Activated CD8-positive, alpha-beta memory T cell treated with anti-CD3 and anti-CD28 coated beads for 48 hours (primary cell): ENCODE data around the gene TEX13A.
"Not testable (repeated sequence)": the region's sequence is repeated elsewhere in the genome, so short reads cannot be mapped to it uniquely, and the experiment has no call there.

Source experiments
- DNase-seq, 3 experiments: peaks; one replicate each; pipeline ENCODE4 v3.0.0-alpha.2; 2020; ENCODE audit warnings: low read depth in 2 of 3, low spot score in 2 of 3

The TEX13A gene, protein sequence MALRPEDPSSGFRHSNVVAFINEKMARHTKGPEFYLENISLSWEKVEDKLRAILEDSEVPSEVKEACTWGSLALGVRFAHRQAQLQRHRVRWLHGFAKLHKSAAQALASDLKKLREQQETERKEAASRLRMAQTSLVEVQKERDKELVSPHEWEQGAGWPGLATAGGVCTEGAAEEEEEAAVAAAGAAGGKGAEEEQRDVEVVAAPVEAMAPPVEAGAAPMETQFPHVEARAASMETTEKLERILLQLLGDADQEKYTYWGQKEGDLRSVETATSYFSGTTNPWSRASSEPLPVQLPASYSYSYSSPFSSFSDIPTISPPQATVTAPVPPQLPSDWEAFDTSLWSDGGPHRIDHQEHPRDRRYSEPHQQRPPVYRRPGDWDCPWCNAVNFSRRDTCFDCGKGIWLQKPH

DNA sequence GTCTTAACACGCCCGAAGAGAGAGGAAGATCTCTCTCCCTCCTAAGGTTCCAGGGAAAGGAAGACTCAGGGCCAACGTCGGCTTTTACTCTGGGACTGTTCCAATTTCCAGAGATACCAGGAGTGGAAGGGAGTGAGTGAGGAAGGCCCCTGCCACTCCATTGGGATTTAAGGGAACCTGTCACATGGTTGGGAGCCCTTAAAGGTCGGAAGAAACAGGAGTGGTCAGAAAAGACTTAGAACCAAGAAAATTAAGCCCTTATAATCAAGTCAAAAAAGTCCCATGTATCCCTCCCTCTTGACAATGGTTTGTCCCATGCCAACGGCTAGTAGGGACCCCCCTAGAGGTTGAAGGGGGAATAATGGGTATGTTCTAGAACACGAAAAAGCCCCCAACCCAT is at the start of gene TEX13A:
TEX13A (minus strand) TSS at position 59 of the 400 bp plus-strand sequence. CDS start 297 bp downstream, outside the sequence.
- DNase-seq, result no peak

GRCh38 chrX:105269386-105269785 is 48.9 kb upstream of the TEX13A start:
- no peak for DNase-seq

- DNase-seq, result no peak
Observed at GRCh38 chrX:105267167-105267566, 46.7 kb upstream of the TEX13A start.

- no peak for DNase-seq
Observed at GRCh38 chrX:105266456-105266855, 46.0 kb upstream of the TEX13A start.

DNA sequence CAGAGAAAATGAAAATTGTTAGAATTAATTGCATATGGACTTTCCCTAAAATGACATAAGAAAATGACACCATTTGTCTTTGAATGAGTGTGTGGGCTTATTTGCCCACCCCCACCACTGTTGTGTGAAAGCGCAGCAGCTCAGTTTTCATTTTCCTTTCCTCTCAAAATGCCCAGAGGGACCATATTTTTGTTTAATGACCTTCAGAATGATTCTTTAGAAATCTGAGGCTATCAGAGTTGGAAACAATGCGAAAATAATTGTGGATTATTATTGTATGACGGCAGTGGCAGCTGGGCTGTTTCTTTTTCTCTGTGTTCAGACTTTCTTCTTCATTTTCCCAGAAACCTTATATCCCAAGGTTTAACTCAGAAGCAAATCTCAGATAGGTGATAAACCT is 44.6 kb upstream of the TEX13A start:
- no peak for DNase-seq

GRCh38 chrX:105263801-105264200 is 43.3 kb upstream of the TEX13A start:
- no peak for DNase-seq

GRCh38 chrX:105263171-105263570 is 42.7 kb upstream of the TEX13A start:
- no peak for DNase-seq

DNA sequence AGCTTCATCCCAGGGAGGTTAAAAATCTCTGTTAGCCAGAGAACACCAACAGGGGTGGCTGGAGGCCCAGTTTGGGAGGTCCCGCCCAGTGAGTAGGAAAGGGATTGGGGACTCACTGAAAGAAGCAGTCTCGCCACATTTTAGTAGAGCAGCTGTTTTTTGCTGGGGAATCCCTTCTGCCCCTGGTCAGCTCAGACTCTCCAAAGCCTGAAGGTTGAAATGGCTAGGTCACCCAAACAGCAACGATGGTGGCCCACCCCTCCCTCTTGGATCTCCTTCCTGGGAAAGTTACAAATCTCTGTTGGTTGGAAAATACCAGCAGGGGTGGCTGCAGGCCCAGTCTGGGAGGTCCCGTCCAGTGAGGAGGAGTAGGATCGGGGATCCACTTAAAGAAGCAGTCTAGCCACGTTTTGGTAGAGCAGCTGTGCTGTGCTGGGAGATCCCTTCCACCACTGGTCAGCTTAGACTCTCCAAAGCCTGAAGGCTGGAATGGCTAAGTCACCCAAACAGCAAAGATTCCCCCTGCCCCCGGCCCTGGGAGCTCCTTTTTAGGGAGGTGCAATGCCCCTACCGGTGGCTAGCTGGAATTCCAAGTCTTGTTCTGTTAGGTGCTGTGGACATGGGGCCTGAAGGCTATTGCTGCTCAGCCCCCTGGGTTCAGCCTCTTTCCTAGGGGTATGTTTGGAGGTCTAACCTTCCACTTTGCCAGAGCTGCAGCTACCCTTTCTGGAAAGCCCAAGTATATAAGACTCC is 40.0 kb upstream of the TEX13A start:
- no peak for DNase-seq

GRCh38 chrX:105241056-105241455 is 20.6 kb upstream of the TEX13A start:
- DNase-seq, result no peak

DNA sequence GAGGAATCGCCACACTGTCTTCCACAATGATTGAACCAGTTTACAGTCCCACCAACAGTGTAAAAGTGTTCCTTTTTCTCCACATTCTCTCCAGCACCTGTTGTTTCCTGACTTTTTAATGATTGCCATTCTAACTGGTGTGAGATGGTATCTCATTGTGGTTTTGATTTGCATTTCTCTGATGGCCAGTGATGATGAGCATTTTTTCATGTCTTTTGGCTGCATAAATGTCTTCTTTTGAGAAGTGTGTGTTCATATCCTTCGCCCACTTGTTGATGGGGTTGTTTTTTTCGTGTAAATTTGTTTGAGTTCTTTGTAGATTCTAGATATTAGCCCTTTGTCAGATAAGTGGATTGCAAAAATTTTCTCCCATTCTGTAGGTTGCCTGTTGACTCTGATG is 16.9 kb upstream of the TEX13A start:
- not testable (repeated sequence) for DNase-seq

GRCh38 chrX:105229146-105229545 is 8.7 kb upstream of the TEX13A start:
- no peak for DNase-seq

DNA sequence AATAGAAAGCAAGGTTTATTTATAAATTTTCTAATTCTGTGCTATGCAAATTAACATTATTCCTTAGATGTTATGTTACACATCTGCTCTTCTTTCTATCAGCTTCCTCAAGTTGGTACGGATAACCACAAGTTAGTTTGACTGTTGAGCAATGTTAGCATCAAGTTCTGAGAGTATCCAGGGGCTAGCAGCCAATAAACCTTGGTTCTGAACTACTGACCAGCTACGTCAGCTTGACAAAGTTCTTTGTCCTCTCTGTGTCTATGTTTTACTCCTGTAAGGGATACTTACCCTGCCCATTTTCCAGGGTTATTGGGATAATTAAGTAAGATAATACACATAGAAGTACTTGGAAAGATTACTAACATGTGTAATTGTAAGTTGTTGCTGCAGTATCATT is 8.1 kb upstream of the TEX13A start:
- DNase-seq, result no peak

DNA sequence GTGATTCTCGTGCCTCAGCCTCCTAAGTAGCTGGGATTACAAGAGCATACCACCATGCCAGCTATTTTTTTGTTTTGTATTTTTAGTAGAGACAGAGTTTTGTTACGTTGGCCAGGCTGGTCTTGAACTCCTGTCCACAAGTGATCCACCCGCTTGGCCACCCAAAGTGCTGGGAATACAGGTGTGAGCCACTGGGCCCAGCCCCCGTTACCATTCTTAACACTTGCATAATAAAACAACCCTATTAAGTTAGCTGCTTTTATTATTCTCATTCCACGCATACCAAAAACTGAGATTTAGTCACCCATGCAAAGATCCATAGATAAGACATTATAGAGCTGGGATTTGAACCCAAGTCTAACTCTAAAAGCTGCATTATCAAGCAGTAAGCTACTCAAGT is 6.0 kb upstream of the TEX13A start:
- DNase-seq, result no peak

GRCh38 chrX:105221374-105221773 is 880 bp upstream of the TEX13A start:
- no peak for DNase-seq

GRCh38 chrX:105219454-105220401 is 766 bp downstream of the TEX13A start:
- DNase-seq, result no peak

- no peak for DNase-seq
Observed at GRCh38 chrX:105211066-105211575, 9.4 kb downstream of the TEX13A start.

- DNase-seq, result no peak
Observed at GRCh38 chrX:105210258-105210657, 10.2 kb downstream of the TEX13A start.

DNA sequence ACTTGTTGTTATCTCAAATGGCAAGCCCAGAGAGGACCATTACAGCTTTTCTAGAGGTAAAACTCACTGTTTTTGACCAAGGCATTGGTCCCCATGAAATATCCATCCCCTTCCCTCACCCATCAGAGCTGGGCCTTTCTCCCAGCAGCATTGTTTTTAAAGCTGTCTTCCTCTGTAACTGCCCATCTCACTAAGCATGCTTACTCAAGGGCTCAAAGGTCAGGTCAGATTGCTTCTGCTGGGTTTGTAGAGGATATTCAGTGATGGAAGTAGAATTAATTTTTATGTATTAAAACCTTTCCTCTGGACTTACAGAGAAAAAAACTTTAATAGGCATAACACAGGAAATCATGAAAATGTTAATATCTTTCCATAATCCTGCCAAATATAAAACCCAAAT is 11.1 kb downstream of the TEX13A start:
- DNase-seq, result no peak

- no peak for DNase-seq
Observed at GRCh38 chrX:105191878-105192277, 28.6 kb downstream of the TEX13A start.

DNA sequence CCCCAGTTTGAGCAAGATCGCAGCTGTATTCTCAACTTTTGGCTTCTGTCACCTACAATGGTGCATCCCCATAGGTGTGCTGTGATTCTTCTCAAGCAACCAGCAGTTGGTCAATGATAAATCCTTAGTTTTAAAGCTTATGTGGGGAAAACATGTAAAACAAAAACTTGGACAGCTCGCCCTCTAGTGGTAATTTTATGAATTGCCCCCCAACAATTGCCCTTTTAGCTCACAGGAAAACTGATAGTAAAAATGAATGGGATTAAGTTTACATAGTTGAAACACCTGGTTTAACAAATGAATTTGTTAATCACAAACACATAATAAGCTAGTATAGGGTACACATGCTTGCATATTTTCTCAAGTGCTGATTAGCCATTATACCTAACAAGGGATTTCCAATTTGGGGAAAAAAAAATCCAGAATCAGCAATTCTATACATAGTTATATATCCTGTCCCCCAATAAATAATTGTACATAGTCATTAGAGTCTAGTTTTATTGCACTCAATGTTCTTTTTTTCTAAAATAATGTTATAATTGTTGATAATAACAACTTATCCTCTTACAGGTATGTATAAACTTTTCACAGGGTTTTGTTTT is 30.1 kb downstream of the TEX13A start:
- DNase-seq, result no peak

GRCh38 chrX:105189093-105189492 is 31.4 kb downstream of the TEX13A start:
- no peak for DNase-seq
